Measurements from ENCODE around the gene RAD17.
"Not testable (repeated sequence)": the region's sequence is repeated elsewhere in the genome, so short reads cannot be mapped to it uniquely, and the experiment has no call there.

RAD17 gene

GRCh38 chr5:69370335-69370734, 717 bp downstream of the RAD17 start:
- Histone ChIP-seq H3K27ac (peak overlapping the region in 16 of 21 experiments; percentile 57 to 100 (median 99)), H3K4me3 (peak overlapping the region; percentile 55 to 94 (median 91))

- no peak overlapping the region for H3K4me3 ChIP-seq
- H3K27ac ChIP-seq = no peak overlapping the region
Measured at GRCh38 chr5:69372394-69372793, 2.8 kb downstream of the RAD17 start.

GRCh38 chr5:69374911-69375446, 5.4 kb downstream of the RAD17 start:
- no peak overlapping the region for H3K27ac ChIP-seq
- no peak overlapping the region for H3K4me3 ChIP-seq

- no peak overlapping the region for H3K27ac ChIP-seq
Measured at GRCh38 chr5:69378376-69378775, 8.8 kb downstream of the RAD17 start.

GRCh38 chr5:69404659-69405330, 35.2 kb downstream of the RAD17 start:
- no peak overlapping the region for H3K27ac ChIP-seq

More at GRCh38 chr5:69378376-69378775, 8.8 kb downstream of the RAD17 start:
- no peak overlapping the region for H3K4me3 ChIP-seq

GRCh38 chr5:69414885-69415583, 45.4 kb downstream of the RAD17 start, which contains the start of gene MARVELD2:
Gene MARVELD2 (plus strand): TSS chr5:69415116. CDS start chr5:69419386, 4,270 bp downstream.
- Histone ChIP-seq H3K4me3 (peak within 1 kb of the TSS; percentile 48 to 80 (median 65)), H3K27ac (peak within 1 kb of the TSS; percentile 40 to 92 (median 78))

More at GRCh38 chr5:69404659-69405330, 35.2 kb downstream of the RAD17 start:
- H3K4me3 ChIP-seq = no peak overlapping the region

GRCh38 chr5:69415584-69415958, 46.0 kb downstream of the RAD17 start:
- Histone ChIP-seq H3K4me3 (peak overlapping the region; percentile 48 to 80 (median 65)), H3K27ac (peak overlapping the region; percentile 40 to 92 (median 78))

- Histone ChIP-seq H3K4me3 (peak overlapping the region in 3 of 7 experiments; percentile 52 to 80 (median 77)), H3K27ac (peak overlapping the region in 2 of 21 experiments; percentile 78 to 92)
Measured at GRCh38 chr5:69416180-69416579, 46.6 kb downstream of the RAD17 start.

GRCh38 chr5:69416699-69417098, 47.1 kb downstream of the RAD17 start:
- Histone ChIP-seq H3K27ac (no peak overlapping the region), H3K4me3 (no peak overlapping the region)

- no peak overlapping the region for H3K27ac ChIP-seq
- H3K4me3 ChIP-seq = no peak overlapping the region
Measured at GRCh38 chr5:69418554-69418953, 48.9 kb downstream of the RAD17 start.

- Histone ChIP-seq H3K4me3 (no peak overlapping the region), H3K27ac (no peak overlapping the region)
Measured at GRCh38 chr5:69431424-69432303, 62.0 kb downstream of the RAD17 start.

GRCh38 chr5:69432412-69433206, 63.0 kb downstream of the RAD17 start:
- H3K27ac ChIP-seq = no peak overlapping the region
- no peak overlapping the region for H3K4me3 ChIP-seq

- not testable (repeated sequence) for H3K4me3 ChIP-seq, H3K27ac ChIP-seq
Measured at GRCh38 chr5:69435276-69435884, 65.8 kb downstream of the RAD17 start.

- no peak overlapping the region for H3K27ac ChIP-seq
- H3K4me3 ChIP-seq = no peak overlapping the region
Measured at GRCh38 chr5:69444127-69444754, 74.6 kb downstream of the RAD17 start.

GRCh38 chr5:69449511-69449910, 79.9 kb downstream of the RAD17 start:
- Histone ChIP-seq H3K4me3 (no peak overlapping the region), H3K27ac (no peak overlapping the region)

- Histone ChIP-seq H3K27ac (no peak overlapping the region), H3K4me3 (no peak overlapping the region)
Measured at GRCh38 chr5:69450116-69450515, 80.5 kb downstream of the RAD17 start.

- H3K4me3 ChIP-seq, H3K27ac ChIP-seq: not testable (repeated sequence)
Measured at GRCh38 chr5:69450527-69450926, 80.9 kb downstream of the RAD17 start.

GRCh38 chr5:69451941-69452647, 82.5 kb downstream of the RAD17 start:
- no peak overlapping the region for H3K4me3 ChIP-seq
- no peak overlapping the region for H3K27ac ChIP-seq
